IMR-90 (cell line): ENCODE measurements around the gene MR1. TPM values are rescaled to one million over a fixed set of nuclear protein-coding genes. Genes with fewer than 3 reads are reported as not detected.
A peak's percentile ranks its signal among the peaks of the same experiment; 100 is the strongest.

ENCODE experiments used
- ATAC-seq: fragments of 200-7000 bp; cut with Tn5 transposase; 2 replicates; pipeline ENCODE4 v1.9.1; 2020; ENCODE audit warnings: low read depth, mild to moderate bottlenecking, moderate library complexity
- BruUV-seq: library from RNA; stranded (reverse); fragments of 400-500 nt; replicated peaks from 2 replicates; lab custom pipeline; 2021; lab: Mats Ljungman, UMichigan
- CTCF ChIA-PET: fragments of 300-600 bp; formaldehyde crosslinking; extraction: SDS; loops from one replicate; lab custom pipeline; 2021; ENCODE audit warnings: antibody characterized with exemption; lab: Yijun Ruan, JAX
- POLR2A ChIA-PET: fragments of 300-600 bp; sonication (Branson Sonifier 250); formaldehyde crosslinking; loops from one replicate; lab custom pipeline; 2022; ENCODE audit warnings: antibody characterized with exemption; ENCODE audit not compliant: unreplicated experiment; lab: Charles Lee
- DNase-seq: peaks from one replicate; pipeline ENCODE4 v3.0.0; 2013
- H2AFZ ChIP-seq: replicated peaks from 2 replicates; pipeline ENCODE3; 2013; ENCODE audit warnings: low read length, mild to moderate bottlenecking; ENCODE audit not compliant: poor library complexity
- H2AK5ac ChIP-seq: 2 replicates; pipeline ENCODE4 v1.6.1; 2013; ENCODE audit warnings: low read depth, low read length, inconsistent platforms
- H2AK9ac ChIP-seq: replicated peaks from 2 replicates; pipeline ENCODE3; 2013; ENCODE audit warnings: mild to moderate bottlenecking, low read depth, low read length, moderate library complexity; ENCODE audit not compliant: poor library complexity
- H2BK120ac ChIP-seq: 2 replicates; pipeline ENCODE4 v1.6.1; 2013; ENCODE audit warnings: low read depth, low read length, inconsistent platforms
- H2BK15ac ChIP-seq: 3 replicates; pipeline ENCODE4 v1.6.1; 2013; ENCODE audit warnings: low read depth, low read length, inconsistent platforms
- H2BK20ac ChIP-seq: 2 replicates; pipeline ENCODE4 v1.6.1; 2013; ENCODE audit warnings: low read depth, mild to moderate bottlenecking, inconsistent platforms, low read length, moderate library complexity
- H2BK5ac ChIP-seq: 2 replicates; pipeline ENCODE4 v1.6.1; 2013; ENCODE audit warnings: mild to moderate bottlenecking, low read depth, low read length, inconsistent platforms; ENCODE audit not compliant: poor library complexity, severe bottlenecking
- H3K14ac ChIP-seq: replicated peaks from 2 replicates; pipeline ENCODE4 v1.6.1; 2013; ENCODE audit warnings: low read depth, low read length, inconsistent platforms
- H3K18ac ChIP-seq: 2 replicates; pipeline ENCODE4 v1.6.1; 2013; ENCODE audit warnings: low read depth, low read length, control low read depth
- H3K23ac ChIP-seq: 2 replicates; pipeline ENCODE4 v1.6.1; 2013; ENCODE audit warnings: low read depth, low read length, inconsistent platforms
- H3K27ac ChIP-seq: 2 replicates; pipeline ENCODE4 v1.5.1; 2013; ENCODE audit warnings: mild to moderate bottlenecking, control low read depth, low read length; ENCODE audit not compliant: insufficient read depth
- H3K27me3 ChIP-seq: 2 replicates; pipeline ENCODE4 v1.6.1; 2013; ENCODE audit warnings: low read length; ENCODE audit not compliant: control insufficient read depth, insufficient read depth
- H3K36me3 ChIP-seq: 2 replicates; pipeline ENCODE4 v1.6.1; 2013; ENCODE audit warnings: low read length, mixed read lengths; ENCODE audit not compliant: control insufficient read depth, insufficient read depth
- H3K4ac ChIP-seq: 2 replicates; pipeline ENCODE4 v1.6.1; 2013; ENCODE audit warnings: low read depth, low read length, inconsistent platforms
- H3K4me1 ChIP-seq: 2 replicates; pipeline ENCODE4 v1.6.1; 2013; ENCODE audit warnings: low read length, mixed read lengths; ENCODE audit not compliant: control insufficient read depth, insufficient read depth
- H3K4me2 ChIP-seq: 2 replicates; pipeline ENCODE4 v1.6.1; 2013; ENCODE audit warnings: low read depth, mild to moderate bottlenecking, control low read depth, low read length, moderate library complexity
- H3K4me3 ChIP-seq: 2 replicates; pipeline ENCODE4 v1.5.1; 2013; ENCODE audit warnings: low read depth, mild to moderate bottlenecking, control low read depth, low read length, moderate library complexity; ENCODE audit not compliant: insufficient read depth
- H3K56ac ChIP-seq: 2 replicates; pipeline ENCODE4 v1.6.1; 2013; ENCODE audit warnings: low read length, inconsistent platforms; ENCODE audit not compliant: insufficient read depth; ENCODE audit errors: extremely low read depth
- H3K79me1 ChIP-seq, 2 experiments: 2 replicates each; pipeline ENCODE4 v1.6.1; 2013; ENCODE audit warnings: low read length in 2 of 2, inconsistent platforms in 1 of 2, low read depth in 1 of 2
- H3K9ac ChIP-seq: 2 replicates; pipeline ENCODE4 v1.6.1; 2013; ENCODE audit warnings: low read depth, low read length, control low read depth
- H3K9me1 ChIP-seq: 2 replicates; pipeline ENCODE4 v1.6.1; 2013; ENCODE audit warnings: low read length, inconsistent platforms; ENCODE audit not compliant: insufficient read depth
- H3K9me3 ChIP-seq: 2 replicates; pipeline ENCODE4 v1.6.1; 2013; ENCODE audit warnings: low read length; ENCODE audit not compliant: control insufficient read depth, insufficient read depth
- H4K20me1 ChIP-seq: 2 replicates; pipeline ENCODE4 v1.6.1; 2013; ENCODE audit warnings: low read length, inconsistent platforms; ENCODE audit not compliant: insufficient read depth
- H4K5ac ChIP-seq: 2 replicates; pipeline ENCODE4 v1.6.1; 2013; ENCODE audit warnings: mild to moderate bottlenecking, low read depth, low read length, control low read depth
- H4K8ac ChIP-seq, 2 experiments: 2 replicates each; pipeline ENCODE4 v1.6.1; 2013; ENCODE audit warnings: low read depth in 2 of 2, low read length in 2 of 2, control low read depth in 1 of 2, inconsistent platforms in 1 of 2
- H4K91ac ChIP-seq: 2 replicates; pipeline ENCODE4 v1.6.1; 2013; ENCODE audit warnings: low read depth, low read length, inconsistent platforms; ENCODE audit not compliant: insufficient read depth
- CEBPB ChIP-seq: IDR thresholded peaks from 2 replicates; pipeline ENCODE4 v1.6.1; 2012; ENCODE audit warnings: low read depth, low read length, improper control_type of control experiment
- RCOR1 ChIP-seq: IDR thresholded peaks from 2 replicates; pipeline ENCODE4 v1.6.1; 2012; ENCODE audit warnings: mild to moderate bottlenecking, low read length, improper control_type of control experiment; ENCODE audit not compliant: insufficient replicate concordance
- RFX5 ChIP-seq: IDR thresholded peaks from 2 replicates; pipeline ENCODE4 v1.8.0; 2012; ENCODE audit warnings: low read depth, mild to moderate bottlenecking, low read length, moderate library complexity
- WGBS, 2 experiments: methylation state at CpG; one replicate each; pipeline versions ENCODE4 v1.1.5 to v1.1.7; 2013; ENCODE audit warnings: missing lambda C conversion rate in 2 of 2; ENCODE audit not compliant: insufficient read length in 1 of 2; ENCODE audit errors: extremely low coverage in 2 of 2; 5-methylcytosine and 5-hydroxymethylcytosine counted together
- dilution Hi-C: fragments of 300-500 bp; cut with HindIII; formaldehyde crosslinking; loops from one replicate; pipeline ENCODE4 v1.14.3; 2018; ENCODE audit warnings: low sequenced_read_pairs; ENCODE audit not compliant: unreplicated experiment
- in situ Hi-C: fragments of 300-500 bp; cut with MboI; formaldehyde crosslinking; loops from 3 replicates; pipeline ENCODE4 v1.14.3; 2019; ENCODE audit warnings: low sequenced_read_pairs, inconsistent platforms, mixed read lengths
- intact Hi-C: fragments of 100-400 bp; cut with micrococcal nuclease; formaldehyde crosslinking; loops from 2 replicates; pipeline ENCODE4 v1.10.0; 2022
- polyA plus RNA-seq, 3 experiments: library from polyadenylated mRNA; depleted of rRNA; stranded (reverse); fragments of >200 nt; gene quantifications; 2 replicates each; pipeline ENCODE4 v1.2.3, GENCODE V29; 2012; ENCODE audit warnings: low replicate concordance in 1 of 3
- total RNA-seq: library from RNA; depleted of rRNA; stranded (reverse); fragments of >200 nt; gene quantifications from 2 replicates; pipeline ENCODE4 v1.2.3, GENCODE V29; 2012

MR1 gene
- total and polyA plus RNA-seq, 2 of the 4 experiments (the other 2 are of a cell fraction): 6.0 to 6.1 TPM

DNA sequence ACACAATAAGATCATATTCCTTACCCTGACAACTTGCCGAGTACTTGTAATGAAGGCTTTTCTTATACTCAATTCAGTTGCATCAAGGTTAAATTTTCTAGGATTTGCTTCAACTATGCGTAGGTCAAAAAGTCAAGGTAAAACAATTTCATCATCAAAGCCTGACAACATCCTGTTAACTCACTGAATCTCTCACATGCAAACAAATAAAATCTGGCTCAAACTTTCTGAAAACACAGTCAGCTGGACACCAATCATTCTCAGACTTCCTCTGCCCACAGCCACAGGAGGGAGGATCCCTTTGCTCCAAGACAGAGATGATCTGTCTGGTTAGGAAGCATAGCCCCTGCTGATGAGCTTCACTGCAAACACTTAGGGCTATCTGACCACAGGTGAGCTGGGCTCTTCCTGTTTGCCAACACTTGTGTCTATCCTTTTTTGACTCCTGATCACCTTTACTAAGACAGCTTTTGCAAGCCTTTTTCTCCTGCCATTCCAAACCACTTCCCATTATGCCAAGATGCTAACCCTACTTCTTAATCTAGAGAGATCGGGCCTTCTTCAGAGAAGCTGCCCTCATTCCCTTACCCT, 31.1 kb upstream of the MR1 start:
- no peak overlapping the region for H2AK5ac ChIP-seq
- H3K79me1 ChIP-seq: peaks cover 21 to 56% of the 10 kb centered on the region in 2 experiments
- no peak overlapping the region for H4K5ac ChIP-seq
- H3K27ac ChIP-seq: no peak overlapping the region
- no peaks in the 10 kb centered on the region for H3K9me3 ChIP-seq
- peaks cover 9% of the 10 kb centered on the region for H3K4me1 ChIP-seq
- TF ChIP-seq RFX5 (no peak), RCOR1 (no peak), CEBPB (no peak)
- CTCF ChIA-PET: interaction anchor here (0.6 to 1.3 kb wide), 2 partner anchors 10 to 21 kb away, joined by 3 read pairs; no protein-coding TSS in a partner anchor
- 100% methylated on average over 3 of the region's 3 CpGs; no CpG with 5 or more reads in 1 of the 2 experiments for WGBS, 2 experiments
- H3K4me3 ChIP-seq: no peak overlapping the region
- no peak overlapping the region for H3K56ac ChIP-seq
- no peak overlapping the region for H2AFZ ChIP-seq
- no peaks in the 10 kb centered on the region; the same call in 1 of the 2 replicates for H3K9me1 ChIP-seq
- dilution Hi-C loops (no loop called here), in situ Hi-C loops (no loop called here), intact Hi-C loops (no loop called here)
- no TSS peak for BruUV-seq
- no peak overlapping the region for H4K91ac ChIP-seq
- no peaks in the 10 kb centered on the region for H4K20me1 ChIP-seq
- H2BK5ac ChIP-seq: no peak overlapping the region
- DNase-seq: no peak
- no peak overlapping the region for H2BK15ac ChIP-seq
- no peak overlapping the region for H3K9ac ChIP-seq
- H3K18ac ChIP-seq: no peak overlapping the region
- no peak for ATAC-seq
- no peak overlapping the region for H2BK120ac ChIP-seq
- H3K4me2 ChIP-seq: no peak overlapping the region
- H3K23ac ChIP-seq: peak overlapping the region; percentile 74; the same call in 1 of the 2 replicates
- peak overlapping the region; percentile 32; the same call in 1 of the 2 replicates for H3K14ac ChIP-seq
- H2AK9ac ChIP-seq: no peak overlapping the region
- no peak overlapping the region for H2BK20ac ChIP-seq
- H4K8ac ChIP-seq: no peak overlapping the region
- peaks cover 16% of the 10 kb centered on the region for H3K36me3 ChIP-seq
- H3K4ac ChIP-seq: no peak overlapping the region
- POLR2A ChIA-PET: no interaction called here
- no peaks in the 10 kb centered on the region for H3K27me3 ChIP-seq
